K562 (cell line): ENCODE measurements around the gene AIDA. TPM values are rescaled to one million over a fixed set of nuclear protein-coding genes. Genes with fewer than 3 reads are reported as not detected.

Experiments
- ATAC-seq: fragments of 200-7000 bp; cut with Tn5 transposase; 3 replicates; pipeline ENCODE4 v1.9.1; 2020; ENCODE audit warnings: moderate library complexity
- BruUV-seq: library from RNA; stranded (reverse); fragments of 400-500 nt; replicated peaks from 2 replicates; lab custom pipeline; 2021; lab: Mats Ljungman, UMichigan
- CTCF ChIA-PET: fragments of 300-600 bp; formaldehyde crosslinking; extraction: SDS; loops from one replicate; lab custom pipeline; 2021; ENCODE audit warnings: low intra/inter-chr PET ratio; lab: Yijun Ruan, JAX
- POLR2A ChIA-PET: fragments of 300-600, 350-650 bp; sonication (Branson Sonifier 250); formaldehyde crosslinking; extraction: SDS; loops from one replicate; lab custom pipeline; 2021; ENCODE audit warnings: antibody characterized with exemption, inconsistent platforms; lab: Yijun Ruan, JAX
- DNase-seq, 4 experiments: peaks; one replicate each; pipeline versions ENCODE4 v3.0.0 to v3.0.0-alpha.2; 2011 to 2018; ENCODE audit warnings: low spot score in 3 of 4, mixed read lengths in 3 of 4; ENCODE audit errors: extremely low read depth in 1 of 4
- FAIRE-seq: peaks from 2 replicates; lab custom pipeline; 2011; peaks lifted over from hg19 to GRCh38; lab: Jason Lieb, UNC
- H2AFZ ChIP-seq: 2 replicates; pipeline ENCODE4 v1.6.0; 2011; ENCODE audit warnings: low read depth, low read length, control low read depth, inconsistent platforms
- H3K27ac ChIP-seq: fragments of 200-600 bp; 3 replicates; pipeline ENCODE4 v1.8.0; 2011; ENCODE audit warnings: low read depth, mild to moderate bottlenecking, control low read depth, inconsistent platforms, low read length, moderate library complexity, mixed read lengths; ENCODE audit errors: extremely low read depth
- H3K27me3 ChIP-seq, 2 experiments: fragments of 300-600 bp in 1 of 2; 2 replicates in 1 of 2; 3 replicates in 1 of 2; pipeline versions ENCODE4 v1.6.0 to v1.8.0; 2011; ENCODE audit warnings: inconsistent platforms in 2 of 2, low read length in 2 of 2, mild to moderate bottlenecking in 1 of 2, mixed read lengths in 1 of 2, moderate library complexity in 1 of 2; ENCODE audit not compliant: control insufficient read depth in 2 of 2, insufficient read depth in 2 of 2
- H3K36me3 ChIP-seq: fragments of 300-600 bp; 3 replicates; pipeline ENCODE4 v1.8.0; 2011; ENCODE audit warnings: mild to moderate bottlenecking, low read length, inconsistent platforms; ENCODE audit not compliant: control insufficient read depth, insufficient read depth
- H3K4me1 ChIP-seq, 2 experiments: fragments of 200-600 bp in 1 of 2; replicated peaks in 1 of 2; 2 replicates in 1 of 2; 3 replicates in 1 of 2; pipeline versions ENCODE4 v1.5.1 to v1.8.0; 2011; ENCODE audit warnings: inconsistent platforms in 2 of 2, low read length in 2 of 2, mild to moderate bottlenecking in 1 of 2, mixed read lengths in 1 of 2, moderate library complexity in 1 of 2; ENCODE audit not compliant: control insufficient read depth in 2 of 2, insufficient read depth in 2 of 2
- H3K4me2 ChIP-seq: 2 replicates; pipeline ENCODE4 v1.6.1; 2011; ENCODE audit warnings: low read length, control low read depth, inconsistent platforms, mixed read lengths; ENCODE audit not compliant: insufficient read depth
- H3K4me3 ChIP-seq: fragments of 200-600 bp; sonication (generic), shearing (Covaris generic); 2 replicates; pipeline ENCODE4 v1.5.1; 2016; ENCODE audit warnings: control low read depth, inconsistent platforms
- H3K79me2 ChIP-seq: fragments of 200-600 bp; 3 replicates; pipeline ENCODE4 v1.8.0; 2011; ENCODE audit warnings: low read length, inconsistent platforms; ENCODE audit not compliant: control insufficient read depth, insufficient read depth
- H3K9ac ChIP-seq, 2 experiments: 2 replicates each; pipeline versions ENCODE4 v1.6.0 to v1.6.1; 2011; ENCODE audit warnings: low read depth in 2 of 2, low read length in 2 of 2, control low read depth in 1 of 2, inconsistent platforms in 1 of 2, mild to moderate bottlenecking in 1 of 2, mixed read lengths in 1 of 2; ENCODE audit not compliant: insufficient read depth in 1 of 2
- H3K9me1 ChIP-seq: one replicate; pipeline ENCODE4 v1.6.0; 2011; ENCODE audit warnings: inconsistent platforms, mild to moderate bottlenecking, low read length, moderate library complexity; ENCODE audit not compliant: control insufficient read depth, insufficient read depth
- H3K9me3 ChIP-seq: replicated peaks from 2 replicates; pipeline ENCODE4 v1.5.1; 2011; ENCODE audit warnings: low read depth, low read length, inconsistent platforms; ENCODE audit not compliant: control insufficient read depth, insufficient read depth
- H4K20me1 ChIP-seq: replicated peaks from 2 replicates; pipeline ENCODE4 v1.6.1; 2011; ENCODE audit warnings: low read length, inconsistent platforms, mixed read lengths; ENCODE audit not compliant: control insufficient read depth, insufficient read depth
- ADNP ChIP-seq: fragments of 200-800 bp; sonication (Bioruptor generic); IDR thresholded peaks from 2 replicates; pipeline ENCODE4 v1.6.1; 2016; ENCODE audit warnings: missing genetic modification characterization, missing compliant biosample characterization
- AFF4 ChIP-seq: sonication (generic); formaldehyde crosslinking; IDR thresholded peaks from 2 replicates; pipeline ENCODE4 v1.8.0; 2023; ENCODE audit warnings: mild to moderate bottlenecking, missing genetic modification reagents
- CCAR2 ChIP-seq: fragments of 200-400 bp; formaldehyde crosslinking; IDR thresholded peaks from 2 replicates; pipeline ENCODE4 v1.6.1; 2017; ENCODE audit warnings: mild to moderate bottlenecking, low read depth, low read length
- CREB5 ChIP-seq: fragments of 250-450 bp; sonication (Bioruptor Pico); IDR thresholded peaks from 2 replicates; pipeline ENCODE4 v1.5.0; 2020; ENCODE audit warnings: mild to moderate bottlenecking
- ERF ChIP-seq: fragments of 450-650 bp; formaldehyde crosslinking; IDR thresholded peaks from 2 replicates; pipeline ENCODE4 v1.4.0; 2020; ENCODE audit warnings: mild to moderate bottlenecking, mixed read lengths
- ETS2 ChIP-seq: IDR thresholded peaks from 2 replicates; pipeline ENCODE4 v1.6.1; 2016; ENCODE audit warnings: borderline replicate concordance, missing genetic modification characterization, mild to moderate bottlenecking, moderate library complexity, missing compliant biosample characterization; ENCODE audit not compliant: poor library complexity, severe bottlenecking
- GTF2F1 ChIP-seq: IDR thresholded peaks from 2 replicates; pipeline ENCODE4 v1.6.1; 2011; ENCODE audit warnings: low read depth, low read length, improper control_type of control experiment
- NR1H2 ChIP-seq: sonication (generic); formaldehyde crosslinking; IDR thresholded peaks from 2 replicates; pipeline ENCODE4 v1.4.0; 2020; ENCODE audit warnings: mild to moderate bottlenecking, missing genetic modification reagents
- POU5F1 ChIP-seq: fragments of 150-350 bp; IDR thresholded peaks from 2 replicates; pipeline ENCODE4 v1.6.1; 2014; ENCODE audit warnings: borderline replicate concordance, low read length, low read depth, mild to moderate bottlenecking; ENCODE audit not compliant: partially characterized antibody
- SFPQ ChIP-seq: fragments of 200-400 bp; formaldehyde crosslinking; IDR thresholded peaks from 2 replicates; pipeline ENCODE4 v1.6.1; 2017; ENCODE audit warnings: mild to moderate bottlenecking, low read depth, low read length, moderate library complexity
- SMARCA4 ChIP-seq: fragments of 450-650 bp; IDR thresholded peaks from 2 replicates; pipeline ENCODE4 v1.6.1; 2016
- SREBF1 ChIP-seq: fragments of 150-350 bp; IDR thresholded peaks from 2 replicates; pipeline ENCODE4 v1.6.1; 2014; ENCODE audit warnings: antibody characterized with exemption, low read depth, low read length, borderline replicate concordance
- SRSF7 ChIP-seq: fragments of 200-400 bp; formaldehyde crosslinking; optimal IDR thresholded peaks from 2 replicates; pipeline ENCODE3; 2017; ENCODE audit warnings: mild to moderate bottlenecking, low read depth, low read length
- TEAD4 ChIP-seq, 2 experiments: sonication (generic) in 1 of 2; formaldehyde crosslinking in 1 of 2; IDR thresholded peaks; 2 replicates each; pipeline versions ENCODE4 v1.6.1 to v1.8.0; 2012 to 2022; ENCODE audit warnings: borderline replicate concordance in 1 of 2, inconsistent platforms in 1 of 2, low read length in 1 of 2, mild to moderate bottlenecking in 1 of 2, missing genetic modification reagents in 1 of 2
- ZNF146 ChIP-seq: IDR thresholded peaks from one replicate; pipeline ENCODE4 v1.6.1; 2018; ENCODE audit warnings: missing compliant biosample characterization; ENCODE audit not compliant: unreplicated experiment
- ZSCAN32 ChIP-seq: fragments of 450-650 bp; formaldehyde crosslinking; IDR thresholded peaks from 2 replicates; pipeline ENCODE4 v1.4.0; 2020; ENCODE audit warnings: mild to moderate bottlenecking, moderate library complexity
- WGBS: fragments of 100-300 bp; shearing (Covaris generic); methylation state at CpG from one replicate; pipeline ENCODE4 v1.1.6; 2016; ENCODE audit warnings: low coverage, mixed read lengths; ENCODE audit not compliant: insufficient coverage; ENCODE audit errors: missing lambda C conversion rate; 5-methylcytosine and 5-hydroxymethylcytosine counted together
- in situ Hi-C: fragments of 300-500 bp; cut with MboI; formaldehyde crosslinking; loops from 4 replicates; pipeline ENCODE4 v1.15.0; 2018; ENCODE audit warnings: inconsistent platforms, mixed read lengths
- intact Hi-C: fragments of 100-400 bp; cut with micrococcal nuclease; formaldehyde crosslinking; loops from 2 replicates; pipeline ENCODE4 v1.14.2; 2022
- polyA plus RNA-seq, 8 experiments: library from polyadenylated mRNA; depleted of rRNA in 4 of 8; stranded (reverse) in 5 of 8; unstranded in 3 of 8; fragments of >200 nt; fragmentation: Nextera tagmentation in 2 of 8; fragmentation: Illumina TruSeq in 1 of 8; extraction: Ambion mirVana in 2 of 8; extraction: Trizol in 1 of 8; gene quantifications; 2 replicates each; pipeline versions ENCODE4 v1.2.1 to v1.2.3, GENCODE V29; 2011 to 2014; ENCODE audit warnings: inconsistent platforms in 1 of 8, missing spikeins in 1 of 8
- total RNA-seq, 7 experiments: library from RNA; depleted of rRNA in 6 of 7; stranded (reverse); fragments of >200 nt in 6 of 7; fragmentation: Illumina TruSeq in 2 of 7; extraction: Trizol in 2 of 7; gene quantifications; 2 replicates each; pipeline versions ENCODE4 v1.2.1 to v1.2.3, GENCODE V29; 2011 to 2021; ENCODE audit warnings: low replicate concordance in 1 of 7

The AIDA gene
- total and polyA plus RNA-seq, 9 of the 15 experiments (the other 6 are each of a cell fraction or from before 2014, with no cell fraction given), result 18.2 to 77.9 (median 24.9) TPM

GRCh38 chr1:222694927-222695326, 17.4 kb downstream of the AIDA start:
- CTCF ChIA-PET, result no interaction called here
- FAIRE-seq (no peak), ATAC-seq (no peak), DNase-seq (no peak)
- no peak overlapping the region for H3K9ac ChIP-seq
- H3K79me2 ChIP-seq, result no peaks in the 10 kb centered on the region; the same call in 2 of the 3 replicates
- no peak overlapping the region for H3K4me3 ChIP-seq
- no peaks in the 10 kb centered on the region for H3K27me3 ChIP-seq
- no peak overlapping the region for H2AFZ ChIP-seq
- no peaks in the 10 kb centered on the region for H3K9me3 ChIP-seq
- intact Hi-C loops (loop anchor here (5.0 kb wide), 1 partner anchor 33 kb away; no protein-coding TSS in a partner anchor), in situ Hi-C loops (no loop called here)
- POLR2A ChIA-PET, result no interaction called here
- WGBS, result 77% methylated on average over 5 of the region's 5 CpGs
- no peak overlapping the region for H3K4me2 ChIP-seq
- H3K27ac ChIP-seq, result no peak overlapping the region
- BruUV-seq, result no TSS peak
- no peaks in the 10 kb centered on the region for H4K20me1 ChIP-seq
- no peaks in the 10 kb centered on the region for H3K4me1 ChIP-seq
- peaks cover 24% of the 10 kb centered on the region; the same call in 2 of the 3 replicates for H3K36me3 ChIP-seq
- H3K9me1 ChIP-seq, result no peaks in the 10 kb centered on the region
- no peak for TF ChIP-seq SFPQ
- no peak for TF ChIP-seq SRSF7
- no peak for TF ChIP-seq GTF2F1
- TF ChIP-seq TEAD4 (IDR thresholded peaks at IDR 0.05; ENCODE audit: low read length), result no peak
- TF ChIP-seq TEAD4 (CRISPR knock-in tag; IDR thresholded peaks at IDR 0.05; ENCODE audit: borderline replicate concordance), result no peak
- no peak for TF ChIP-seq ZSCAN32 (CRISPR knock-in tag)
- TF ChIP-seq ERF, result no peak
- TF ChIP-seq NR1H2 (CRISPR knock-in tag), result no peak
- TF ChIP-seq ETS2 (tag), result no peak
- TF ChIP-seq AFF4 (CRISPR knock-in tag), result no peak
- TF ChIP-seq SMARCA4, result no peak
- no peak for TF ChIP-seq POU5F1
- TF ChIP-seq CREB5 (CRISPR knock-in tag), result no peak
- TF ChIP-seq ZNF146 (CRISPR knock-in tag), result no peak
- no peak for TF ChIP-seq ADNP
- TF ChIP-seq SREBF1, result no peak
- TF ChIP-seq CCAR2, result no peak
